H7 (cell line): Measurements from ENCODE around the gene SOS2. TPM values are rescaled to one million over a fixed set of nuclear protein-coding genes. Genes with fewer than 3 reads are reported as not detected.

Source experiments
- DNase-seq: peaks from one replicate; pipeline ENCODE4 v3.0.0; 2012
- H3K27me3 ChIP-seq: 2 replicates; pipeline ENCODE4 v1.6.0; 2011; ENCODE audit warnings: mild to moderate bottlenecking, low read length; ENCODE audit not compliant: control insufficient read depth, insufficient read depth
- H3K36me3 ChIP-seq: replicated peaks from 2 replicates; pipeline ENCODE4 v1.5.1; 2011; ENCODE audit warnings: low read length; ENCODE audit not compliant: control insufficient read depth, insufficient read depth
- H3K4me3 ChIP-seq: 2 replicates; pipeline ENCODE4 v1.5.1; 2011; ENCODE audit warnings: low read depth, mild to moderate bottlenecking, control low read depth, low read length, moderate library complexity; ENCODE audit not compliant: insufficient read depth
- total RNA-seq: library from RNA; depleted of rRNA; stranded (reverse); fragments of >200 nt; shearing (Covaris generic); gene quantifications from 2 replicates; pipeline ENCODE4 v1.2.3, GENCODE V29; 2014

SOS2 gene
- total RNA-seq, 1 experiment from 2014 or later: 12.9 TPM

DNA sequence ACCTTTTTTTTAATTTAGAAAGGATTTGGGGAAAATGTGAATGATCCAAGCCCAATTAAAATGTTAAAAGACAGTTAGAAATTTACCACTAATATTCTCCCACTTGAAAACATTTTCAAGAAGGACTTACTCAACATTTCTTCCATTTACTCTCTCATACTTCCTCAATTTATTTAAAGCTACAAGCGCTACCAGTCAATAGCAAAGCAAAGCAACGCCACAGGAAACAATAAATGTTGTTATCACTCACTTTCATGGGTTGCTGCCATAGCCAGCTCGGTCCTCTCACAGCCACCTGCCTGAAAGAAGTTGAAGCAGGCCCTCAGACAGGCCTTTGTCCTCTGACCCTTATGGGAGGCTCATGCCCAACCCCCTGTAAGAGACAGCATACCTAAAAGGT lies 6.0 kb upstream of the SOS2 start:
- H3K27me3 ChIP-seq: no peaks in the 10 kb centered on the region
- no peak overlapping the region for H3K4me3 ChIP-seq
- H3K36me3 ChIP-seq: no peaks in the 10 kb centered on the region
- no peak for DNase-seq

DNA sequence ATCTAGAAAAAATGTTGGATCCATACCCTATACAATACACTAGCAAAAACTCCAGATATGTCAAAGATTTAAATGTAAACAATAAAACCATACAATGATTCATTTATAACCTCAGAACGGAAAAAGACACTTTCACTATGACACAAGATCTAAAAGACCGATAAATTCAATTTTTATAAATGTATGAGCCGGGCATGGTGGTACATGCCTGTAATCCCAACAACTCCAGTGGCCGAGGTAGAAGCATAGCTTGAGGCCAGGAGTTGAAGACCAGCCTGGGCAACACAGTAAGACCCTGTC lies 2.5 kb upstream of the SOS2 start:
- no peak for DNase-seq
- H3K4me3 ChIP-seq: no peak overlapping the region
- H3K27me3 ChIP-seq: no peaks in the 10 kb centered on the region
- no peaks in the 10 kb centered on the region for H3K36me3 ChIP-seq

DNA sequence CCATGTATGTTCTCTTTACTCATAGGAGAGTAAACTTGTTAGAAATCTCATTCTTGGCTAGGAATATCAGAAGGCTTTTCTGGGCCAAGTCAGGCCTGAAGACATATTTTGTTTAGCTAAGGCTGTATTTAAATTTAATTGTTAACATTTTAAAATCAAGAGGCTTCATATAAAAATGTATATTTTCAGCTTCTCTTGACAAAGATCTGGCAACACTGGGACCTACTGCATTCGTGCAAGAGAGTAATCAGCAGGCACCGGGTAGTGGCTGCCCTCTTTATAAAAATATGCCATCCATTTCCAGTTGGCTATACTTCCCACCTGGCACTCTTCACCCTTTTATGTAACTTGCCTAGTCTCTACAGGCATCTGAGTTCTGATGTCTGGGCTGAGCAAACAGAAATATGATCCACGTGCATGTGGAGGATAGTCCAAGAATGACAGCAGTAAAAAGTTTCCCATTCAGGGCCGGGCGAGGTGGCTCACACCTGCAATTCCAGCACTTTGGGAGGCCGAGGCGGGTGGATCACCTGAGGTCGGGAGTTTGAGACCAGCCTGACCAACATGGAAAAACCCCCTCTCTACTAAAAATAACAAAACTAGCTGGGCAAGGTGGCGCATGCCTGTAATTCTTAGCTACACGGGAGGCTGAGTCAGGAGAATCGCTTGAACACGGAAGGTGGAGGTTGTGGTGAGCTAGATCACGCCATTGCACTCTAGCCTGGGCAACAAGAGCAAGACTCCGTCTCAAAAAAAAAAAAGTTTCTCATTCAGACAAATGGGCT lies 2.0 kb upstream of the SOS2 start:
- no peak for DNase-seq
- no peak overlapping the region for H3K4me3 ChIP-seq
- no peaks in the 10 kb centered on the region for H3K36me3 ChIP-seq
- H3K27me3 ChIP-seq: no peaks in the 10 kb centered on the region

DNA sequence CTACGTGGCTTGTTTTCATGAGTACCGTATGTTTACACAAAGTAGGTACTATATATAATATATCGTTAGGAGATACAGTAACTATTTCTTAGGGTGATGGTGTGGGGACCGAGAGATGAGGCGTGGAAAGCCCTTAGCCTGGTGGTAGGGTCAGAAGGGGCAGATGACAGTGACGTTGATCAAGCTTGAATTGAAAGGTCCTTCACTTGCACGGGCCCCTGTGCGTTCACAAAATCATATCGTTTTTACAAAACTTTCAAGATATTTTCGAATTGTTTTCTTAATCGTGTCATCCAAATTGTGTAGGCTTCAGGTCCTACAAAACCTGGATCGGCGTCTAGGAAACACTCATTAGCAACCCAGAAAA lies 881 bp upstream of the SOS2 start:
- H3K4me3 ChIP-seq: peak overlapping the region; percentile 72
- DNase-seq: peak; percentile 39
- H3K36me3 ChIP-seq: no peaks in the 10 kb centered on the region
- no peaks in the 10 kb centered on the region for H3K27me3 ChIP-seq

DNA sequence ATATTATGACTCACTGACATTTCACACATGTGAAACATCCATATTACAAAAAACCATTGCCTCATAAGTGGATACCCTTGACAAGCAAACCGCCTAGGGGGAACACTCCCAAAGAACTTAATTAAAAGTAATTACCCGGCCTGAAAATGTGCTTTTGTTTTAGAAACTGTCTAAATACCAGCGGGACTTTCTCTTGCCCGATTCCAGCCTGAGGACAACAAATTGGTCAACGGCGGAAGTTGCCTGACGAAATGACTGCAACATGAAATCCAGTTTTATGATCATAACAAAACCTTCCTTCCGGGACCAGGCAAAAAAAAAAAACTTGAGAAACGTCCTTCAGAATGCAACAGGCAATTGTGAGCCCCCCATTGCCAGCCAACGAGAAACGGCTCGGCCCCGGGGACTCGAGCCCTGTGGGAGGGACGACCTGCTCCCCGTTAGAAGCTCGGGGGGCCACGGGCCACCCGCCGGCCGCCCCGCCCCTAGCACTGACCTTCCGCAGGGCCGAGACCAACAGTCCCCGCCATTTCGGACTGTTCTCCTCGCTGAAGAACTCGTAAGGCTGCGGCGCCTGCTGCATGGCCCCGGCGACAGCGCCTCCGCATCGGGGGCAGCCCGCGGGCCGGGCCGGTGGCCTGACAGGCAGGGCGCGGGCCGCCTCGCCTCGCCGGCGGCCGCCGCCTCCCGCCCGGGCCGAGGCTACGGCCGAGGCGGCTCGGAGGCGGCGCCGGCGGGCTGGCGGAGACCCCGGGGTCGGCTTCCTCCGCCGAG lies 490 bp downstream of the SOS2 start:
- Histone ChIP-seq H3K4me3 (peak overlapping the region; percentile 72), H3K36me3 (no peaks in the 10 kb centered on the region), H3K27me3 (no peaks in the 10 kb centered on the region)
- no peak for DNase-seq

DNA sequence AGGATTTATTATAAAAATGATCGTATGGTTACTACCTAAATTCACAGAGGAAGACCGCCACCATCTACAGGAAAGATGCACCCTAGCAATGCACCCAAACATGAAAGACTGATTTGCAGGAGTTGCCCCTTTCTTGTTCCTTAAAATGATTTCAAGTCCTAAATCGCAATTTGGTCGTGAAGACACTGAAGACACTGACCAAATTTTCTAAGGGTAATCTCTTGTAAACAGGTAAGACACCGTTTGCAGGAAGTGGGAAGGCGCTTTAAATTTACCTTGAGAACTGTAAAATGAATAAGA lies 1.0 kb downstream of the SOS2 start:
- DNase-seq: no peak
- Histone ChIP-seq H3K36me3 (no peaks in the 10 kb centered on the region), H3K4me3 (peak overlapping the region; percentile 72), H3K27me3 (no peaks in the 10 kb centered on the region)

DNA sequence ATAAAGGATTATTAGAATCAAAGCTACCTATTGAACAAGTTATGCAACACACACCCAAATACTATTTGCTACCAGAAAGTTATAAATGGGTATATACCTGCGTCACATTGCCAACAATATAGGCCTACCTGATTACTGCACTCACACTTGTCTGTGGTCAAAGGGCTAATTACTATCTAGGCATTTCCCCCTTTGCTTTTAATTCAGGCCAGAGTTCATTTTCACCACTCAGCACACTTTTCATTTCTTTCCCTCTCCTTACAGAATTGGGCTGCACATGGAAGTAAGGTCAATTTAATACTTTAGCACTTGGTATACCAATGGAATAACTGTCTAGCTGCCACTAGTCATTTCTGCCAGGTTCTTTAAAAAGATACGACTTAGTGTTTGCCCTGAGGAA lies 1.7 kb downstream of the SOS2 start:
- DNase-seq: no peak
- H3K36me3 ChIP-seq: no peaks in the 10 kb centered on the region
- H3K27me3 ChIP-seq: no peaks in the 10 kb centered on the region
- H3K4me3 ChIP-seq: no peak overlapping the region

DNA sequence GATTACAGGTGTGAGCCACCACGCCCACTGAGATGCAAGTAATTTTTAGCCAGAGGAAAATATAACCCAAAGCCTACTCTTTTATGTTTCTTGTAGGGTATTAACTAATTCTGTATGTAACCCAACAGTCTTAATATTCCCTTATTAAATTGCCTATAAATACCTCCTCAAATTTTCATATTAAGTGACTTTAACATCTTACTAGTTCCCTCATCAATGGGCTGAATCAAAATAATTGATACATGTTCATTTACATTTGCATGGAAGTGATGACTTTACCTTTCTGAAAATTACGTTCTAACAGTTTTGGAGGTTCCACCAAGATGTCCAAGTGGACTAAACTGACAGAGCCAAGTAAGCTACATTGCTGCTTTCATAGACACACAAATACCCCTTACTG lies 3.1 kb downstream of the SOS2 start:
- no peaks in the 10 kb centered on the region for H3K27me3 ChIP-seq
- H3K36me3 ChIP-seq: no peaks in the 10 kb centered on the region
- no peak for DNase-seq
- no peak overlapping the region for H3K4me3 ChIP-seq

DNA sequence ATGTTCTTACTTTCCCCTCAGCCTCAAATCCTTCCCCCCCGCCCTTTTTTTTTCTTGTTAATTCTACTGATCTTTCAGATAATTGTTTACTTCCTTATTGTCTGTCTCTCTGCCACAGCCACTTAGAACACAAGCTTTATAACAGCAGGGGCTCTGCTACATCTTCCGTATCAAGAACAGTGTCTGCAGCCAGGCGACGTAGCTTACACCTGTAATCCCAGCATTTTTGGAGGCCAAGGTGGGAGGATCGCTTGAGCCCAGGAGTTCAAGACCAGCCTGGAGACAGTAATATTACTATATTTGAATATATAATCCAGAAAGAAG lies 5.4 kb downstream of the SOS2 start:
- no peak overlapping the region for H3K4me3 ChIP-seq
- H3K27me3 ChIP-seq: no peaks in the 10 kb centered on the region
- H3K36me3 ChIP-seq: no peaks in the 10 kb centered on the region
- DNase-seq: no peak

DNA sequence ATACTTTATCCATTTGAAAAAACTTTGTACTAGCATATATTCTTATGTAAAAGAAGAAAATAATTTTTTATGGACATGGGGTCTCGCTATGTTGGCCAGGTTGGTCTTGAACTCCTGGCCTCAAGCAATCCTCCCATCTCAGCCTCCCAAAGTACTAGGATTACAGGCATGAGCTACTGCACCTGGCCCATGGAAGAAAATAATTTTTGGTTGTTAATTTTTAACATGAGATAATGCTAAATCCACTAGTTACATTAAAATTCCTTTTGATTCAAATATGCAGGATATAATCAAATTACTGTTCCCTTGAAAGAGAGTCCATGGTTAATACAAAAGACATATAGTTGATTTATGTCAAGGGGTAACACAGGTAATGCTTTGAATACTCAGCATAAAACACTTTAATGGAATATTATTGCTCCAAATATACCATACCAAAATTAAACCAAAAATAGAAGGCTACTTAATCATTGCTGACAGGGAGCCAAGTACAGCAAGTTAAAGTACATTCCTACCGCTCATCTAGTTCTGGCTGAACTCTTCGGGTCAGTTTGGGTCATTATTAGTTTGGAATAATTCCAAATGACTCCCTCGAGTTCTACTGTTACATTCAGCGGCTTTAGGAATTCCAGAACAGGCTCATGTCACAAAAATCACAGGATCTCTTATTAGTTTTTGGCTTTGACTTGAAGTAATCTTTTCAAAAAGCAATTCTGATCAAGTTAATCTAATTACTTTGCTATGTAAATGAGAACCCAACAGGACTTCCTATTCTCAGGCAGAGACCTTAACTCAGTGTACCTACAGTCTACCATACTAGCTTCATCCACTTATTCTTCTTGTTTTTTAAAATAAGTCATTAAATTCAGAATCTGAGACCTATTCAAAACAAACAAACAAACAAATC lies 6.1 kb downstream of the SOS2 start:
- Histone ChIP-seq H3K4me3 (no peak overlapping the region), H3K27me3 (no peaks in the 10 kb centered on the region), H3K36me3 (no peaks in the 10 kb centered on the region)
- DNase-seq: no peak

DNA sequence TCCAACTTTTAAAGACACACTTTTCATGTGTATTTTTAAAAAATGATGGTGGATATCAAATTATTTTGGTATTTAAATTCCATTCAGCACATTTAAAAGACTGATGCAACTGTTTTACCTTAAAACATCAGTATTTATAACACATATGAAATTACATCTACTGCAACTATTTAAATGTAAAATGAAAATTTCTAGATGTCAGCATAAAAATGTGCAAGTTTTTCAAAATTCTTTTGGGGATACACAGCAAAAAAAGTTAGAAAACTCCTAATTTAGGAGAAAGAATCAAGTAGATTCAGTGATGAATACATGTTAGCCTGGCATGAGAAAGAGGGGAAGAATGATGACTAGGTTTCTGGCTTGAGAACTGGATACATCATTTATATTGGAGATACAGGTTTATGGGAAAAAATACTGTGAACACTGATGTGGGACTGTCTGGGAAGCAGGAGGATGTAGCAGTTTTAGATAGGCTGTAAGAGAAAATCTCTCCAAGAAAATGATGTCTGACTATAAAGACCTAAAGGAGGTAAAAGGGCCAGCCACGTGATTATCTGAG lies 9.2 kb downstream of the SOS2 start:
- no peak for DNase-seq
- H3K4me3 ChIP-seq: no peak overlapping the region
- H3K27me3 ChIP-seq: no peaks in the 10 kb centered on the region
- H3K36me3 ChIP-seq: no peaks in the 10 kb centered on the region

DNA sequence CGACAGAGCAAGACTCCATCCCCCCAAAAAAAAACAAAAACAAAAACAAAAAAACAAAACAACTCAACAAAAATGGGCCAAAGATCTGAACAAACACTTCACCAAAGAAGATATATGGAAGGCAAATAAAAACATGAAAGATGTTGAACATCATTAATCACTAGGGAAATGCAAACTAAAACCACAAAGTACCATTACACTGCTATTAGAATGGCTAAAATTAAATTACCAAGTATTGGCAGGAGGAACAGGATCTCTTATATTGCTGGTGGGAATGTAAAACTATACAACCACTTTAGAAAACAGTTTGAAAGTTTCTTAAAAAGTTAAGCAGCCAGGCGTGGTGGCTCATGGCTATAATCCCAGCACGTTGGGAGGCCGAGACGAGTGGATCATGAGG lies 12.9 kb downstream of the SOS2 start:
- H3K27me3 ChIP-seq: no peaks in the 10 kb centered on the region
- no peaks in the 10 kb centered on the region for H3K36me3 ChIP-seq
- H3K4me3 ChIP-seq: no peak overlapping the region
- no peak for DNase-seq

DNA sequence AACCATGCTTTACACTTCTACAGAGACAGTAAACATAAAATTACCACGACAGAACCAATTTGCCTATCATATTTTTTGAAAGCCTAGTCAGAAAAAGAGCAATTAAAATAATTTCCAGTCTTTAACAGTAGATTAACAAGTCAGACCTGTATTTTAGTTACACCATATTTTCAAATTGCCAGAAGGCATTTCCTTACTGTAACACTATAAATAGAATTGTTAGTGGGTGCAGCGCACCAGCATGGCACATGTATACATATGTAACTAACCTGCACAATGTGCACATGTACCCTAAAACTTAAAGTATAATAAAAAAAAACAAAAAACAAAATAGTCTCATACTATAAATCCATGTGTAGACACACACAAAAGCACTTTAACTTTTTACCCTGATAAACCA lies 16.0 kb downstream of the SOS2 start:
- H3K36me3 ChIP-seq: no peaks in the 10 kb centered on the region
- no peak overlapping the region for H3K4me3 ChIP-seq
- H3K27me3 ChIP-seq: no peaks in the 10 kb centered on the region
- DNase-seq: no peak

DNA sequence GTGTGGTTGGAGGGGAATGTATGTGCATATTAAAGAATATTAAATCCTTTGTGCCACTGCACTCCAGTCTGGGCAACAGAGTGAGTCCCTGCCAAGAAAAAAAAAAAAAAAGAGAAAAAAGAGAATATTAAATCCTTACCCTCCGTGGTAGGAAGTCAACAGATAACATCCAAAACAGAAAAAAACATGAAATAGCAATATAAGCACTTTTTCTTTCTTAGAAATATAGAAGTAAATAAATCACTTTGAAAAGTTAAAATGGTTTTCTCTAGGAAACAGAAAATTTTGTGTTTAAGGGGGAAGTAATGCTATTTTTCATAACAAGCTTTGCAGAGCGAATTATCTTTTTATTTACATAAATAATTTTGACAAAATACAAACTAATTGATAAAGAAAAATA lies 17.6 kb downstream of the SOS2 start:
- no peaks in the 10 kb centered on the region for H3K27me3 ChIP-seq
- no peak for DNase-seq
- no peaks in the 10 kb centered on the region for H3K36me3 ChIP-seq
- no peak overlapping the region for H3K4me3 ChIP-seq

DNA sequence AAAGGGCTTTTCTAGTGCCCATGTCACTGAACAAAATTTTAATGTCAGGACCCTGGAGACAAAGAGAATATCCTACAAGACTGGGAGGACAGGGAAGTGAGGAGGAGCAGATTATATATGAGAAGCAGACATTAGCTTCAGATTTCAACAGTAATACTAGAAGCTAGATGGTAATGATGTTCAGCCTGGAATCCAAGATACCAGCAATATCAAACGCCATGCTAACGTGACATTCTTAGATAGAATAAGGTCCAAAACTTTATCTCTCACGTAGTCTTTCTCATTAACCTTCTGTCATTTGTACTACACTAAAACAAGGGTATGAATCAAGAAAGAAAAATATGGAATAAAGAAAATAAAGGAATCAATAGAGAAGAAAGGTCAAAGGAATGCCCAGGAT lies 18.7 kb downstream of the SOS2 start:
- H3K36me3 ChIP-seq: no peaks in the 10 kb centered on the region
- H3K27me3 ChIP-seq: no peaks in the 10 kb centered on the region
- H3K4me3 ChIP-seq: no peak overlapping the region

More for the DNA sequence above, 18.7 kb downstream of the SOS2 start:
- DNase-seq: no peak
